Stimulated activated CD4-positive, alpha-beta T cell treated with anti-CD3 and anti-CD28 coated beads, Interleukin-12 subunit alpha, Interleukin-12 subunit beta, amount 100 ng/mL, for 48 hours (primary cell): ENCODE measurements around the gene ADAM10.

ENCODE experiments used
- DNase-seq, 3 donors: peaks; one replicate each; pipeline ENCODE4 v3.0.0-alpha.2; 2020; ENCODE audit warnings: low read depth in 2 of 3, low spot score in 1 of 3

Gene ADAM10

GRCh38 chr15:58716027-58716426 lies 33.5 kb downstream of the ADAM10 start:
- DNase-seq = no peak

GRCh38 chr15:58715266-58715917 lies 34.1 kb downstream of the ADAM10 start:
- DNase-seq = no peak

- DNase-seq = no peak
Measured at GRCh38 chr15:58710701-58711100, 38.8 kb downstream of the ADAM10 start.

GRCh38 chr15:58707397-58707796 lies 42.1 kb downstream of the ADAM10 start:
- no peak for DNase-seq

- no peak for DNase-seq
Measured at GRCh38 chr15:58705105-58705504, 44.4 kb downstream of the ADAM10 start.

- no peak for DNase-seq
Measured at GRCh38 chr15:58704155-58704865, 45.2 kb downstream of the ADAM10 start.

- DNase-seq = no peak
Measured at GRCh38 chr15:58703610-58704009, 45.9 kb downstream of the ADAM10 start.

- DNase-seq = no peak
Measured at GRCh38 chr15:58702233-58702632, 47.3 kb downstream of the ADAM10 start.

GRCh38 chr15:58701376-58701775 lies 48.1 kb downstream of the ADAM10 start:
- no peak for DNase-seq

- no peak for DNase-seq
Measured at GRCh38 chr15:58699769-58700168, 49.7 kb downstream of the ADAM10 start.

- no peak for DNase-seq
Measured at GRCh38 chr15:58698887-58699641, 50.4 kb downstream of the ADAM10 start.

GRCh38 chr15:58697220-58697619 lies 52.3 kb downstream of the ADAM10 start:
- DNase-seq = no peak

GRCh38 chr15:58696738-58697137 lies 52.8 kb downstream of the ADAM10 start:
- no peak for DNase-seq

GRCh38 chr15:58694641-58695398 lies 54.7 kb downstream of the ADAM10 start:
- DNase-seq = no peak

- no peak for DNase-seq
Measured at GRCh38 chr15:58690703-58691102, 58.8 kb downstream of the ADAM10 start.

GRCh38 chr15:58689646-58690045 lies 59.9 kb downstream of the ADAM10 start:
- DNase-seq = no peak

- no peak for DNase-seq
Measured at GRCh38 chr15:58686286-58686685, 63.2 kb downstream of the ADAM10 start.

- DNase-seq = no peak
Measured at GRCh38 chr15:58684751-58685150, 64.8 kb downstream of the ADAM10 start.

GRCh38 chr15:58684036-58684710 lies 65.3 kb downstream of the ADAM10 start:
- no peak for DNase-seq

- DNase-seq = no peak
Measured at GRCh38 chr15:58682234-58682633, 67.3 kb downstream of the ADAM10 start.

- DNase-seq = no peak
Measured at GRCh38 chr15:58678683-58679082, 70.8 kb downstream of the ADAM10 start.
